Measurements from ENCODE around the gene PITX1. TPM values are rescaled to one million over a fixed set of nuclear protein-coding genes. Genes with fewer than 3 reads are reported as not detected.
A peak's percentile ranks its signal among the peaks of the same experiment; 100 is the strongest.

Gene PITX1
- total RNA-seq, 1 donor from 2014 or later: not detected

GRCh38 chr5:135064235-135064570 is 30.2 kb upstream of the PITX1 start:
- peaks cover 3% of the 10 kb centered on the region for H3K27me3 Mint-ChIP-seq (ENCODE audit: low read depth)
- no peaks in the 10 kb centered on the region for H3K36me3 Mint-ChIP-seq (ENCODE audit: low read depth)
- no peak overlapping the region for H3K4me3 Mint-ChIP-seq
- no peaks in the 10 kb centered on the region for H3K9me3 Mint-ChIP-seq
- no peak for TF ChIP-seq CTCF (conservative IDR thresholded peaks at IDR 0.05)
- H3K4me1 Mint-ChIP-seq: peaks cover 1% of the 10 kb centered on the region
- DNase-seq (ENCODE audit: low read depth, low spot score): no peak
- no peak overlapping the region for H3K27ac Mint-ChIP-seq (ENCODE audit: unreplicated experiment)

GRCh38 chr5:135063511-135064234 is 29.6 kb upstream of the PITX1 start:
- DNase-seq (ENCODE audit: low read depth, low spot score): no peak
- no peak overlapping the region for H3K4me3 Mint-ChIP-seq
- H3K27me3 Mint-ChIP-seq (ENCODE audit: low read depth): peaks cover 3% of the 10 kb centered on the region
- no peaks in the 10 kb centered on the region for H3K4me1 Mint-ChIP-seq
- H3K36me3 Mint-ChIP-seq (ENCODE audit: low read depth): no peaks in the 10 kb centered on the region
- no peaks in the 10 kb centered on the region for H3K9me3 Mint-ChIP-seq
- H3K27ac Mint-ChIP-seq (ENCODE audit: unreplicated experiment): no peak overlapping the region
- no peak for TF ChIP-seq CTCF (conservative IDR thresholded peaks at IDR 0.05)

- H3K27me3 Mint-ChIP-seq (ENCODE audit: low read depth): peaks cover 3% of the 10 kb centered on the region
- H3K4me3 Mint-ChIP-seq: no peak overlapping the region
Observed at GRCh38 chr5:135063056-135063445, 29.0 kb upstream of the PITX1 start.

GRCh38 chr5:135062216-135063055 is 28.4 kb upstream of the PITX1 start:
- peak overlapping the region; percentile 62 for H3K27ac Mint-ChIP-seq (ENCODE audit: unreplicated experiment)
- TF ChIP-seq CTCF (conservative IDR thresholded peaks at IDR 0.05): no peak
- H3K9me3 Mint-ChIP-seq: no peaks in the 10 kb centered on the region
- H3K27me3 Mint-ChIP-seq (ENCODE audit: low read depth): peaks cover 9% of the 10 kb centered on the region
- no peak for DNase-seq (ENCODE audit: low read depth, low spot score)
- no peaks in the 10 kb centered on the region for H3K4me1 Mint-ChIP-seq
- no peaks in the 10 kb centered on the region for H3K36me3 Mint-ChIP-seq (ENCODE audit: low read depth)
- no peak overlapping the region for H3K4me3 Mint-ChIP-seq

More at GRCh38 chr5:135063056-135063445, 29.0 kb upstream of the PITX1 start:
- H3K27ac Mint-ChIP-seq (ENCODE audit: unreplicated experiment): no peak overlapping the region
- H3K9me3 Mint-ChIP-seq: no peaks in the 10 kb centered on the region
- no peaks in the 10 kb centered on the region for H3K36me3 Mint-ChIP-seq (ENCODE audit: low read depth)
- TF ChIP-seq CTCF (conservative IDR thresholded peaks at IDR 0.05): no peak
- no peaks in the 10 kb centered on the region for H3K4me1 Mint-ChIP-seq
- no peak for DNase-seq (ENCODE audit: low read depth, low spot score)

GRCh38 chr5:135061001-135061400 is 27.0 kb upstream of the PITX1 start:
- no peak for DNase-seq (ENCODE audit: low read depth, low spot score)
- Mint-ChIP-seq H3K4me1 (no peaks in the 10 kb centered on the region), H3K9me3 (no peaks in the 10 kb centered on the region), H3K4me3 (no peak overlapping the region), H3K27me3 (ENCODE audit: low read depth) (peaks cover 16% of the 10 kb centered on the region), H3K27ac (ENCODE audit: unreplicated experiment) (no peak overlapping the region), H3K36me3 (ENCODE audit: low read depth) (no peaks in the 10 kb centered on the region)
- no peak for TF ChIP-seq CTCF (conservative IDR thresholded peaks at IDR 0.05)

All from neural crest cell (in vitro differentiated cells).